ENCODE results near the gene GMPS.

GRCh38 chr3:155847993-155848392 is 22.5 kb upstream of the GMPS start:
- no peak for TF ChIP-seq CTCF (conservative IDR thresholded peaks at IDR 0.05; ENCODE audit: low read depth, low read length)
- no peak for TF ChIP-seq EZH2 (IDR thresholded peaks at IDR 0.05; ENCODE audit: low read length, unreplicated experiment)
- no peak for TF ChIP-seq EZH2phosphoT487 (IDR thresholded peaks at IDR 0.05; ENCODE audit: borderline replicate concordance, low read length)

Data from PC-3 (cell line).